ENCODE data around the gene ZDHHC12.
"Not testable (repeated sequence)": the region's sequence is repeated elsewhere in the genome, so short reads cannot be mapped to it uniquely, and the experiment has no call there.

ZDHHC12 gene

GRCh38 chr9:128702949-128703615 lies 20.8 kb downstream of the ZDHHC12 start:
- no peak for TF ChIP-seq ZFX (IDR thresholded peaks at IDR 0.05)
- TF ChIP-seq, protein P1, sequence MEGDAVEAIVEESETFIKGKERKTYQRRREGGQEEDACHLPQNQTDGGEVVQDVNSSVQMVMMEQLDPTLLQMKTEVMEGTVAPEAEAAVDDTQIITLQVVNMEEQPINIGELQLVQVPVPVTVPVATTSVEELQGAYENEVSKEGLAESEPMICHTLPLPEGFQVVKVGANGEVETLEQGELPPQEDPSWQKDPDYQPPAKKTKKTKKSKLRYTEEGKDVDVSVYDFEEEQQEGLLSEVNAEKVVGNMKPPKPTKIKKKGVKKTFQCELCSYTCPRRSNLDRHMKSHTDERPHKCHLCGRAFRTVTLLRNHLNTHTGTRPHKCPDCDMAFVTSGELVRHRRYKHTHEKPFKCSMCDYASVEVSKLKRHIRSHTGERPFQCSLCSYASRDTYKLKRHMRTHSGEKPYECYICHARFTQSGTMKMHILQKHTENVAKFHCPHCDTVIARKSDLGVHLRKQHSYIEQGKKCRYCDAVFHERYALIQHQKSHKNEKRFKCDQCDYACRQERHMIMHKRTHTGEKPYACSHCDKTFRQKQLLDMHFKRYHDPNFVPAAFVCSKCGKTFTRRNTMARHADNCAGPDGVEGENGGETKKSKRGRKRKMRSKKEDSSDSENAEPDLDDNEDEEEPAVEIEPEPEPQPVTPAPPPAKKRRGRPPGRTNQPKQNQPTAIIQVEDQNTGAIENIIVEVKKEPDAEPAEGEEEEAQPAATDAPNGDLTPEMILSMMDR (conservative IDR thresholded peaks at IDR 0.05): no peak; the same call in 1 of the 2 replicates
- H3K27ac ChIP-seq: peak overlapping the region; percentile 70

GRCh38 chr9:128702445-128702948 lies 21.4 kb downstream of the ZDHHC12 start, which contains the start of gene PKN3:
Gene PKN3, plus strand, starts transcription at chr9:128702503. Its CDS starts 413 bp downstream, at chr9:128702916.
- H3K27ac ChIP-seq: peak within 1 kb of the TSS; percentile 70
- TF ChIP-seq ZFX (IDR thresholded peaks at IDR 0.05): peak; percentile 45; the same call in 1 of the 2 replicates
- TF ChIP-seq, protein P1 (conservative IDR thresholded peaks at IDR 0.05): peak; percentile 99

- no peak overlapping the region for H3K27ac ChIP-seq
- TF ChIP-seq, protein P1 (conservative IDR thresholded peaks at IDR 0.05): no peak
- TF ChIP-seq ZFX (IDR thresholded peaks at IDR 0.05): no peak
Measured at GRCh38 chr9:128701227-128701854, 22.6 kb downstream of the ZDHHC12 start.

DNA sequence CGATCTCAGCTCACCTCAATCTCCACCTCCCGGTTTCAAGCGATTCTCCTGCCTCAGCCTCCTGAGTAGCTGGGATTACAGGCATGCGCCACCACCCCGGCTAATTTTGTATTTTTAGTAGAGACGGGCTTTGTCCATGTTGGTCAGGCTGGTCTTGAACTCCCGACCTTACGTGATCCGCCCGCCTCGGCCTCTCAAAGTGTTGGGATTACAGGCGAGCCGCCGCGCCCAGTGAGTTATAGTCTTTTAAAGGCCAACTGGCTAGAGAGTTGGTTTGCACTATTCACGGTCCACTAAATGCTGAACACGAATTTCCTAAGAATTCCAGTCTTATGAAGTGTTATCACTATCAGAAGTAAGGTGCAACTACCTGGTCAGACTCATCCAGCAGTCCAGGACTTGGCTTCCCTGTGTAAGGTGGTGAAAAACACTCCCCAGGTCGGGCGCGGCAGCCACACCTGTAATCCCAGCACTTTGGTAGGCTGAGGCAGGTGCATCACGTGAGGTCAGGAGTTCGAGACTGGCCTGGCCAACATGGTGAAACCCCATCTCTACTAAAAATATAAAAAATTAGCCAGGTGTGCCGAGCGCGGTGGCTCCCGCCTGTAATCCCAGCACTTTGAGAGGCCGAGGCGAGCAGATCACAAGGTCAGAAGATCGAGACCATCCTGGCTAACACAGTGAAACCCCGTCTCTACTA lies 24.7 kb downstream of the ZDHHC12 start:
- H3K27ac ChIP-seq: not testable (repeated sequence)

GRCh38 chr9:128696923-128697707 lies 26.8 kb downstream of the ZDHHC12 start:
- H3K27ac ChIP-seq: no peak overlapping the region

DNA sequence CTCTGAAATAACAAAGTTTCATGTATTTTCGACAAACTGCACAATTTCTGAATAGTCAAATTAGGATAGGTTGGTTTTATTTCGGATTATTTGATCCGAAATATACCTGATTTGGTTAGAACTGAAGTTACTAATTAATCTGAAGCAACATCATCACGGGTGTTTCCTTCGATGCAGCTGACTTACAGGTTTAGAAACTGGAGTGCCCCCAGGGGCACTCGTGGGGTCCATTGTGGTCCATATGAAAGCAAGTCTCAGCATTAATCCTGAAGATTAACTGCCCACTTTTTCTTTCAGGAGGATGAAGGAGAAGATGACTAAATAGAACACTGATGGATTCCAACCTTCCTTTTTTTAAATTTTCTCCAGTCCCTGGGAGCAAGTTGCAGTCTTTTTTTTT lies 29.6 kb downstream of the ZDHHC12 start:
- TF ChIP-seq ZFX (IDR thresholded peaks at IDR 0.05): no peak
- TF ChIP-seq, protein P1 (conservative IDR thresholded peaks at IDR 0.05): no peak
- H3K27ac ChIP-seq: no peak overlapping the region

More at GRCh38 chr9:128696923-128697707, 26.8 kb downstream of the ZDHHC12 start:
- TF ChIP-seq ZFX (IDR thresholded peaks at IDR 0.05): no peak
- TF ChIP-seq, protein P1 (conservative IDR thresholded peaks at IDR 0.05): no peak

GRCh38 chr9:128693738-128694137 lies 30.2 kb downstream of the ZDHHC12 start:
- H3K27ac ChIP-seq: not testable (repeated sequence)
